GM19467 (cell line): ENCODE results near the gene HSPB8.

ENCODE experiments used
- ATAC-seq: cut with Tn5 transposase; IDR thresholded peaks from one replicate; pipeline ENCODE4 v1.9.1; 2021; ENCODE audit warnings: mild to moderate bottlenecking, moderate library complexity; ENCODE audit not compliant: unreplicated experiment

Gene HSPB8

DNA sequence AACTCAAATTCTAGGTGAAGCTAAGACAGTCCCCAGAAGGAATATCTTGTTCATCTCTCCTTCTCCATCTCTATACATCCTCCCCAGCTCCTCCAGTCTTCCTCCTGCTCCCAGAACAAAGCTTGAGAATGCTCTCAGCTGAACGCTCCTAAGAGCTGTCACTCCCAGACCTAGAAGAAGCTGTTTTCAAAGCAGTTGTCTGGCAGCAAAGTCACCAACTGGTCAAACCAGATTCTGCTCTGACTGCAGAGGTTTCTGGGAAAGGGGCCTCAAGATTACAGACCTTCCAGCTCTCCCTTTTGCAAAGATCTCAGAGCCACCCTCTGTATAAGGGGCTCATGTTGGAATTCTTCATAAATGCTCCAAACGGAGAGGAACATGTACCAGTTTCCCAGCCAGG lies 9.6 kb upstream of the HSPB8 start:
- ATAC-seq = no peak

DNA sequence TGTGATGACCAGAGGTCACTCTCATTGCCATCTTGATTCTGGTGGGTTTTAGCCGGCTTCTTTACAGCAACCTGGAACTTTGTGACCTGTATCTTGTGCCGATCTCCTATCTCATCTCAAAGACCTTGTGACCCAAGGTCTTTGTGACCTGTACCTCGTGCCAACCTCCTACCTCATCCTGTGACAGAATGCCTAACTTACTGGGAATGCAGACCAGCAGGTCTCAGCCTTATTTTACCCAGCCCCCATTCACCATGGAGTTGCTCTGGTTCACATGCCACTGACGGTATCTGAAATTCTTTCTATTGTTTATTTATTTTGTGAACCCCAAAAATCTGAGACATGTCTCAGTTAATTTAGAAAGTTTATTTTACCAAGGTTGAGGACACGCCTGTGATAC lies 7.4 kb upstream of the HSPB8 start:
- ATAC-seq = no peak

DNA sequence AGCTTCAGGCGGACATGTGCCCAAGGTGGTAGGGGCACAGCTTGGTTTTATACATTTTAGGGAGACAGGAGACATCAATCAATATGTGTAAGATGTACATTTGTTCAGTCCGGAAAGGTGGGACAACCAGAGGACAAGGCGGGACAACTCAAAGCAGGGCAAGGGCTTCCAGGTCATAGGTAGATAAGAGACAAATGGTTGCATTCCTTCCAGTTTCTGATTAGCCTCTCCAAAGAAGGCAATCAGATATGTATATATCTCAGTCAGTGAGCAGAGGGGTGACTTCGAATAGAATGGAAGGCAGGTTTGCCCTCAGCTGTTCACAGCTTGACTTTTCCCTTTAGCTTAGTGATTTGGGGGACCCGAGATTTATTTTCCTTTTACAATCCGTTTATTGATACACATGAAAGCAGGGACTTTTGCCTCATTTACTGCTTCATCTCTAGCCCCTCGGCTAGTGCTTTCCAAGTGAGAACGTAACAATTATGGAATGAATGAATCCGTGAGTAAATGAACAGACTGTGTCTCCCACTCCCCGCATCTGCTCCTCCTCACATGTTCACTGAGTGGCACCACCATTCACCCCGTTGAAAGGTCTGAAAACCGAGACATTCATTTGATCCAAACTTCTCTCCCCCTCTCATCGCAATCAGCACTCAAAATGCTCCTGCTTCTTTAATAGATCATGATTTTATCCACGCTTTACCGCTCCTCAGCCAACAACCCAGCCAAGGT lies 6.9 kb upstream of the HSPB8 start:
- ATAC-seq = no peak

DNA sequence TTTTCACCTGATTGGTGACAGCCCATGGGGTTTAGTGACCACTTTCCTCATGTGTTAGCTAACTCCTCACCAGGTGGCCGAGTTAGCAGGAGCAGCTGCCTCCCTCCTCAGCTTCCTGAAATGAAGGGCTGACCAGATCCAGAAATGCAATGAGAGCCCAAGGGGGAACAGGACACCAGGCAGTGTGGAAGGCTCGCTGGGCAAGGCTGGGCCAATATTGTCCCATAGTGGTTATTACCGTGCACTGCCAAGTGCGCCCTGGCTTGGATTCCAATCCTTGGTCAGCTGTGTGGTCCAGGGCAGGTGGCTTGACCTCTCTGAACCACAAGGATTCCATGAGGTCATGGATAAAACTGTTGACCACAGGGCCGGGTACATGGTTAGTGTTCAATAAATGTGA lies 3.6 kb upstream of the HSPB8 start:
- ATAC-seq = no peak

DNA sequence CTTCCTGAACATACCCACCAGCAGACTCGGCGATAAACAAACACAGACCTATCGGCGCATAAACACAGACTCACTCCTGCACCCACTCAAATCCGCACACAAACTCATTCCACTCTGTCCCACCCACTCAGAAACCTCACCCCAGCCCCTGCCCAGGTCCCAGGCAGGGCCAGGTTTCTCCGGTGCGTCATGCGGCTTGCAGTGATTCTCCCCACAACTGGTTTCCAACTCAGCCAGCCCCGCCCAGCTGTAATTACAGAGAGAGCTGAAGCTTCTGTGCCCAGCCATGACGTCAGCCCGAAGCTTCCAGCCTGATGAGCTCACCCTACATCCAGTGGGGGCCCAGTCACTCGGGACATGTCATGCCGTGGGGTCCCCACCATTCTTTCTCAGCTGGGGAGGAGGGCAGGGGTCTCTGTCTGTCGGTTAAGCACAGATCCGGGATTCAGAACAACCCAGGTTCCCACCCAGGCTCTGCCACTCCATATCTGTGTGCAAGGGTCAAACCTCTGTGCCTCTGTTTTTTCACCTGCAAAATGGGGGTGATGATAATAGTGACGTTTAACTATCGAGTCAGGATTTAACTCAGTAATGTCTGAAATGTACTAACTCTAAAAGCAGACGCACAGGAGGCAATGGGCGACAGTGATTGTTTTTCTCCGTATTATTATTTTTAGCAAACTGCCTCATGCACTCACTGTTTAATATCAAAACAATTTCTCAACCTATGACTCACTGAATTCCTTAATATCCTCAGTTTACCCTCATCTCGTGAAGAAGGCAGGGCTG lies 2.3 kb upstream of the HSPB8 start:
- ATAC-seq = no peak

DNA sequence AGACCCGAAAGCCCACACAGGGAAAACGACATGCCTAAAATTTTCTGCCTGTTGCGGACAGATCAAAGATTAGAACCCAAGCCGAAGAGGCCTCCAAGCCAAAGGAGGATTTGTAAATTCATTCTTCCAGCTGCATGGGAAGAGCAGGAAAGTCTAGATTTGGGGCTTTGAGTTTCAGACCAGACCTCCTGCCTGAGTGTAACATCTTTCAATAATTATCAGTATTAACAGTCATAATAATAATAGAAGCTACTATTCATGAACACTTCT lies 1.7 kb upstream of the HSPB8 start:
- ATAC-seq = no peak

DNA sequence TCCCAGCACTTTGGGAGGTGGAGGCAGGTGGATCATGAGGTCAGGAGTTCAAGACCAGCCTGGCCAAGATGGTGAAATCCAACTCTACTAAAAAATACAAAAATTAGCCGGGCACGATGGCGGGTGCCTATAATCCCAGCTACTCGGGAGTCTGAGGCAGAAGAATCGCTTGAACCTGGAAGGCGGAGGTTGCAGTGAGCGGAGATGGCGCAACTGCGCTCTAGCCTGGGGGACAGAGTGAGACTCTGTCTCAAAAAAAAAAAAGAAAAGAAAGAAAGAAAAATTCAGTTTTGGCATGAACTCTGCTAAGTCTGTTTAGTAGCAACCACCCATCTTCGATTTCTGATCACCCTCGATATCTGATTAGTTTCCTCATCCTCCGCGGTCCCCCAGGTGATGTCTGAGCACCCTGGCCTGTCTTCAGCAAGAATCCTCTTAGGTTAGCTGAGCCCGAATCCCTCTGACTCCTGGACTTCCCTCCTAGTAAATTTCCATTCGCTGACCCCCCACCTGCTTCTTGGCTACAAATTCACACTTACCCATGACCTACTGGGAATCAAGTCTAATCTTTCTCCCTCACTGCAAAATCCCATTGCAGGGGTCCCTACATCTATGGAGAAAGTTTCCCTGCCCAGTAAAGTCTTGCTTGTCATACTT lies 879 bp upstream of the HSPB8 start:
- no peak for ATAC-seq

DNA sequence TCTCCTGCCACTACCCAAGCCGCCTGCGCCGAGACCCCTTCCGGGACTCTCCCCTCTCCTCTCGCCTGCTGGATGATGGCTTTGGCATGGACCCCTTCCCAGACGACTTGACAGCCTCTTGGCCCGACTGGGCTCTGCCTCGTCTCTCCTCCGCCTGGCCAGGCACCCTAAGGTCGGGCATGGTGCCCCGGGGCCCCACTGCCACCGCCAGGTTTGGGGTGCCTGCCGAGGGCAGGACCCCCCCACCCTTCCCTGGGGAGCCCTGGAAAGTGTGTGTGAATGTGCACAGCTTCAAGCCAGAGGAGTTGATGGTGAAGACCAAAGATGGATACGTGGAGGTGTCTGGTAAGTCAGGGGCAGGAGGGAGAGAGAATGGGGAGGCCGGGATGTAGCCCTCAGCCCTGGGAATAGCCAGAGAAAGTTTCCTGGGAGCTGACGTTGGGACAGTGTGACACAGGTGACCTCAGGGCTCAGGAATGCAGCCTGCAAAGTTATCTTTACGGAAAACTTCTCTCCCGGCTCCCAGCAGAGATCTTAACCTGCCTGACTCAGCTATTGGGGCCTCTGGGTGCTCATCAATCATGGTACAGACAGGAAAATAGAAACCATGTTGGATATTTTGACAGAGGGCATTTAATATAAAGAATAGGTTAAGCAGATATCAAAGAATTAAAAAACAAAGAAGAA lies 747 bp downstream of the HSPB8 start:
- no peak for ATAC-seq

DNA sequence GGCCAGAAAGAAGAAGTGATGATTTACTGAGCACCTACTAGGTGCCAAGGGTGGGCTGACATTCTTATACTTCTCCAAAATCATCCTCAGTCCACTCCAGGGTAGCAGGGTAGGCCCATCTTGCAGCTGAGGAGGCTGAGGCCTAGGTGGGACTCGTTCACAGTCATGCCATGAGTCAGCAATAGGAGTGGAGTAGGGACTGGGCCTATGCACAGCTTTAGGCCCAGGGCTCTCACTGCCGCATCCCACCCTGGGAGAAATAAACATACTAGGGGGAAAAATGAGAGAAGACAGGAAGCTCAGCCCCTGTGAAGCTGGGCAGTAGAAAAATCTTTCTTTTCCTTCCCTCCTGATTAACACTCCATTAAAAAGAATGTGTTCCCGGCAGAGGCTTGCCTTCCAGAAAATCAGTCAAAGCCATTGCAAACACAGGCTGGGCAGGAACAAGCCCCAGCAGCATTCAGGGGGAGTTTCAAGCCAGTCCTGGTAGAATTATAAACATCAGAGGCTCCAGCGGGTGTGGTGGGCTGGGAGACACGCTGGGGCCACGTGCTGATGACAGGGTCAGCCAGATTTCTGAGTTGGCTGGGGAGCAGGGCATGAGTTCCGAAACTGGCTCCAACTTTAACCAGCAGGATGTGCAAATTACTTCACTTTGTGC lies 1.8 kb downstream of the HSPB8 start:
- no peak for ATAC-seq

DNA sequence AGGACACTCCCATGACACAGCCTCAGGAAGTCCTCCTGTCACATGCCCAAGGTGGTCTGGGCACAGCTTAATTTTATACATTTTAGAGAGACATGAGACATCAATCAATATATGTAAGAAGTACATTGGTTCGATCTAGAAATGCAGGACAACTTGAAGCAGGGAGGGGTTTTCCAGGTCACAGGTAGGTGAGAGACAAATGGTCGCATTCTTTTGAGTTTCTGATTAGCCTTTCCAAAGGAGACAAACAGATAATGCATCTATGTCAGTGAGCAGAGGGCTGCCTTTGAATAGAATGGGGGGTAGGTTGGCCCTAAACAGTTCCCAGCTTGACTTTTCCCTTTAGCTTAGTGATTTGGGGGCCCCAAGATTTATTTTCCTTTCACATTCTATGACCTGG lies 2.5 kb downstream of the HSPB8 start:
- no peak for ATAC-seq

DNA sequence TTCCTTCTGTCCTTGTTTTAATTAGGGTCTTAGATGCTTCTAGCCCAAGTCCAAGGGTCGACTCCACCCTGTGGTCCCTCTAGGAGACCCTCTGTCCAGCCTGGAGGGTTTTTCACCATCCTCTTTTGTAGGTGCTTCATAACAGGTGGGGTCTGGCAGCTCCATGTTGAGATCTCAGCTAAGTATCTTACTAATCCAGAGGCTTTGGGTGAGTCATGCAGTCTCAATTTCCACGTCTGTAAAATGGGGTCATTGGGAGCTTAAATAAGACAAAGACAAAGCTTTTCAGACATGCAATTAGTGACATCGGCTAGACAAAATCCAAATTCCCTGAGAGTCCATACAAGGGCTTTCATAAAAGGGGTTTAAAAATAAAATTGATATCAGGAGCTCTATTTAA lies 3.2 kb downstream of the HSPB8 start:
- ATAC-seq = no peak

DNA sequence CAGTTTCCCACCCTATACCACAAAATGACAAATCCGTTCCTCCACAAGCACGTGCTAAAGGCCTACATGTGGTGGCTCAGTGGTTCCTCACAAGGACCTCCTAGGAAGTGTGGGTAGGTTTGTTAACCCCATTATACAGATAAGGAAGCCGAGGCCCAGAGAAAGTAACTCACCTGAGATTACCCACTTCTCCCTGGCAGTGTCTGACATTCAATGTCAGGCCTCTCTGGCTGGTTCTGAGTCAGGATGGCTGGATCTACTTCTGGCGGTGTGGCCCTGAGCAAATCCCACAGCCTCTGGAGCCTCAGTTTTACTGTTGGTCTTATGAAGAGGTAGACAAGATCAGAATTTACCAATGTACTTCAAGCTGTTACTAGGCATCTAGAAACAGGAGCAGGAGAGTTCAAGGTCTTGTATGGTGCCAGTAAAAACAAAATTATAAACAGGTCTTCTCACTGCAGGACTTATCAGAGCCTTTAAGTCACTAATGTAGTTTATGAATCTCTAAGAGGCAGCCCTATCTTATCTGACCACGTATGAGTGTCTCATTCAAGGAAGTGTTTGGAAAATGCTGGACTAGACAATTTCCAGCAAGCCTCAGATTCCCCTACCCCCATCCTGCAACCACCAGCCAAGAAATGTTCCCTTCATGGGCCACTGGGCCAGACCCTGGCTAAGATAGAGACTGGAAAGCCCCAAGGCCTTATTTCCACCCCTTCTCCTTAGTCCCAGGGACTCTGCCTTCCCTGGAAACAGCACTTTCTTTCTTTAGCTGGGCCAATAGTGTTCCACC lies 4.2 kb downstream of the HSPB8 start:
- ATAC-seq = no peak

DNA sequence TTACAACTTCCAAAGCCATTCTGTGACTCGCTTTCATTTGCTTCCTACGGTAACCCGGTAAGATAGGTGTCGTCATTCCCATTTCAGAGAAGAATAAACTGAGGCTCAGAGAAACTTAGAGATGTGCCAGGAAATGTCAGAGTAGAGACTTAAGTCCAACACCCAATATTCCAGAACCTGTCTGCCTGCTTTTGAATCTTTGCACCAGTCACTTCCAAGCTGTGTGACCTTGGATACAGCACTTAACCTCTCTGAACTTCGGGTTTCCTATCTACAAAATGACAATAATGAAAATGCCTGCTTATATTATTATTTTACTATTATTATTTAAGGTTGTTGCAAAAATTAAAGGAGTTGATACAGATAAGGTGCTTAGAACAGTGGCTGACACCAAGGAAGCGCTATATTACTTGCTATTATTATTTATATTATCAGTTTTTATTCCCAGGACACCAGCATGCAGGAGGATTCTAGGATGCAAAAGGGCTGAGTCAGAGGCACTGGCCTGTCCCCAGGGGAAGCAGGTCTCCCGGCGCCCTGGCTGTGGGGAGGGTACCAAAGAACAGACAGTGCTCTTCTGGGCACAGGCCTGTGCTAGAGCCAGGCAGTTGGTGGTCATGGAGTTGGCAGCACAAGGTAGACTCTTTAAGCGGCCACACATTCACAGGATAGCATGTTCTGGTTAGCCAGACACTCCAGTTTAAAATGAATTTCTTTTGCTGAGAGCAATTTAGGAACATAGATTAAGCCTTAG lies 5.4 kb downstream of the HSPB8 start:
- ATAC-seq = no peak

DNA sequence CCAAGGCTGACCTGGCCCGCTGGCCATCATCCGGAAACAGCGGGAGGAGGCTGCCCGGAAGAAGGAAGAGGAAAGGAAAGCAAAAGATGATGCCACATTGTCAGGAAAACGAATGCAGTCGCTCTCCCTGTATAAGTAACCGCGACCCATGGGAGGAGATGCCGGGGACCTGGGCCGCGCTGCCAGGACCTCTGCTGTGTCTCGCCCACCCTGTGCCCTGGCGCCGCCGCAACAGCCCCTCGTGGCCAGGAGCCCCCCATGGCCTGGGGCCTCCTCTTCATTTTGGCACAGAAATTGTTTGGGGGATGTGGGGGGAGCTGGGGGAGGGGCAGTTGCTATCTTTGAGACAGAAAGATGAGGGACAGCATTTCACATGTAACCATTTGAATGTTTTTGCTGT lies 16.5 kb downstream of the HSPB8 start:
- ATAC-seq = no peak

DNA sequence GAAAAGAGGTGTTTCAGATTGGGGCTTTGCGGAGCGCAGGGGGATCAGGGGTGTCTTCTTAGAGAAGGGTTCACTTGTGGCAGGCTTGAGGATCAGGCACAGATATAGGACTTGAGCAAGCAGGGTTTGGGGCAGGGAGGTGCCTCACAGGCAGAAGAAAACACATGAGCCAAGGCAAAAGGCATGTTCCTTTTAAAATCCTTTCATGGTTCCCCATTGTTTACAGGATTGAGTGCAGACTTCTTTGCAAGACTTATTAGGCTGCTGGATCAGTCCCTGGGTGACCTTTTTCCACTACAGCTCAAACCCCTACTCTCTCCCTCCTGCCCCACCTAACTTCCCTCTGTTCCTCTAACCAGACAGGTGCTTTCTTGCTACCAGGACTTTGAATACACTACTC lies 19.7 kb downstream of the HSPB8 start:
- no peak for ATAC-seq

DNA sequence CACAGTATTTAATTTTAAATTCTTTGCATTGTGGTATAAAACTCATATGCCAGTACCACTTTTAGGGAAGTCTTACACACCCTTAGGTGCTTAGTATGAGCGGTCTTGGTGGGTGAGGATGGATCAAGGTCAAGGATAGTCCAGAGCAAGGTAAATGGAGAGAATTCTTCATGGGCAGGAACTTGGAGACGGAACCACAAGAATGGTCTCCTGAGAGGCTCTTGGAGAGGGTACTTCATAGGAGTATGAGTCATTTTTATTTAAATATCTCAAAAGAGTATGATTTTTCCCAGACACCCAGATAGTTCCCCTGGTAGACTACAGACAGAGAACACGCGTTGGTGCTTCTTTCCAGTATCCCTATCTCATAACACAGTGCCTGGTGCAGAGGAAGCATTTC lies 21.9 kb downstream of the HSPB8 start:
- no peak for ATAC-seq

DNA sequence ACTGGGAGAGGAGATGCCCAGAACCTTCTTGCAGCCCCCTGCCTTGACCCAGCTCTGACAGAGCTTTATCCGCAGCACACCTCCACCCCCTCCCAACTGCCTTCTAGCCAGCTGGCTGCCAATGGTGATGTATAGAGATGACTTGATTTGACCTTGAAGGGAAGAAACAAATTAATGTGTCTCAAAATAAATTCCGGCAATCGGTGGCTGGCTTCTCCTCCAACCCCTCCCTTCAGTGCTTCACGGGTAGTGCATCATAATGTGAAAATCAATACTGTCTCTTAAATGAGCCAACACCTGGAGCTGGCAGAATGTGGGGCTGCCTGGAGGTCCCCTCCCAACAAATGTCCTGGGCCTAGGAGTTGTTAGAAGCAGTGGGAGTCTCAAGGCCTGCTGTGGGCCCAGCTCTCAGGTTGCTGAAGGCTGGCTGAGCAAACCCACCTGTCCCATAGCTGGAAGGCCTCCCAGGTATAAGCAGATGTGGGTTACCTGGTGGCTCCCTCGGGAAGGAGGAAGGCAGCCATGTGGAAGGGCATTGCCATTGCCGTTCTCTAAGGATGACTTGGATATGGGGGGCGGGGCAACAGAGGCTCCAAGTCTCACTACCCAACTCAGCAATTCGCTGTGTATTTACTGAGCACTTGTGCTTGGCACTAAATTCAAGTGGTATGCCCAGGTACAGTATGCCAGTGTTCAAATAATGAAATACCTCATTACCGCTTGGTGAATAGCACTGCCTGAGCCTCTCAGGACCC lies 23.2 kb downstream of the HSPB8 start:
- ATAC-seq = no peak

DNA sequence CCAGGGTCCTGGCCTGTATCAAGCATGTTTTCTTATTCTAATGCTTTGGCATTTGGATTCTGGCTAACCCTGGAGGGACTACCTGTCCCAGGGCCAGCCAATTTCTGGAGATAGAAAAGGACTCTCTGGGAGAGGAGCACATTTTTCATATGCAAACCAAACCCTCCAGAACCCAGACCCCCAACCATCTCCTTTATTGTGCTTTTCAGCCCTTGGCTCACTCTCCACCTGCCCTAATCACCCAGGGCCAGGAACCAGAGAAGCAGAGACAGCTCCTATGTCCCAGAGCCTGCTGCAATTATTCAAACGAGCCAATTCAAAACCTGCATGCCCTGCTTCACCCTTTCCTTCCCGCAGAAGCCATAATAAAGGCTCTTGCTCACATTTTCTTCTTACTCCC lies 23.8 kb downstream of the HSPB8 start:
- no peak for ATAC-seq

DNA sequence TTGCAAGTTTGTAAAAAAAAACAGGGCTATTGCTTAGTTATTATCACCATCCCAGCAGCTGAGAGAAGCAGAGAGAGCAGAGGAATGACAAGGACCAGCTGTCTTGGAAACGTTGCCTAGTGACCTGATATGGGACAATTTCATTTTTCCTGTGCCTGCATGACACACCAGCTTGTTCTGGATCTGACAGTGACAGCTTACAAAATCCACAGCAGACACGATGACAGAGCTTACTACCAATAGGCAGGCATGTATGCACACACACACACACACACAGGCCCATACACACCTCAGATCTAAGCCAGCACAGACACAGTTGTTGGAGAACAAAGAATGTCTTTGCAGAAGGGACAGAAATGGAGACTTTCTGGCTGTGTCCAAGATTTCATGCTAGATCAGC lies 25.4 kb downstream of the HSPB8 start:
- no peak for ATAC-seq
